Mesenchymal stem cell (in vitro differentiated cells and primary cell): ENCODE data around the gene SLC2A6.

ENCODE experiments used
- DNase-seq: peaks from one replicate; pipeline ENCODE4 v3.0.0-alpha.2; 2013
- H2AFZ ChIP-seq: one replicate; pipeline ENCODE4 v1.6.1; 2013; ENCODE audit warnings: low read depth, mild to moderate bottlenecking, control low read depth, inconsistent platforms, low read length, moderate library complexity
- H2AK5ac ChIP-seq: 2 replicates; pipeline ENCODE4 v1.6.1; 2013; ENCODE audit warnings: low read length, moderate library complexity, mild to moderate bottlenecking, inconsistent platforms; ENCODE audit not compliant: severe bottlenecking
- H2BK120ac ChIP-seq: one replicate; pipeline ENCODE4 v1.6.1; 2013; ENCODE audit warnings: low read depth, mild to moderate bottlenecking, inconsistent platforms, low read length, moderate library complexity
- H2BK12ac ChIP-seq, 2 experiments: one replicate each; pipeline ENCODE4 v1.6.1; 2013; ENCODE audit warnings: inconsistent platforms in 2 of 2, low read length in 2 of 2, mild to moderate bottlenecking in 2 of 2, moderate library complexity in 2 of 2, control low read depth in 1 of 2
- H2BK15ac ChIP-seq: one replicate; pipeline ENCODE4 v1.6.1; 2013; ENCODE audit warnings: mild to moderate bottlenecking, low read depth, inconsistent platforms; ENCODE audit not compliant: poor library complexity, severe bottlenecking
- H2BK5ac ChIP-seq: 2 replicates; pipeline ENCODE4 v1.6.1; 2013; ENCODE audit warnings: low read depth, mild to moderate bottlenecking, low read length, control low read depth, inconsistent platforms; ENCODE audit not compliant: poor library complexity, severe bottlenecking
- H3K14ac ChIP-seq, 2 experiments: one replicate each; pipeline ENCODE4 v1.6.1; 2013; ENCODE audit warnings: inconsistent platforms in 2 of 2, low read length in 2 of 2, control low read depth in 1 of 2, mild to moderate bottlenecking in 1 of 2, moderate library complexity in 1 of 2
- H3K18ac ChIP-seq, 2 experiments: one replicate each; pipeline ENCODE4 v1.6.1; 2013; ENCODE audit warnings: inconsistent platforms in 2 of 2, low read length in 2 of 2, control low read depth in 1 of 2, low read depth in 1 of 2, mild to moderate bottlenecking in 1 of 2
- H3K23ac ChIP-seq, 2 experiments: one replicate each; pipeline ENCODE4 v1.6.1; 2013; ENCODE audit warnings: inconsistent platforms in 2 of 2, low read length in 2 of 2, mild to moderate bottlenecking in 2 of 2, moderate library complexity in 2 of 2, control low read depth in 1 of 2
- H3K27ac ChIP-seq: 2 replicates; pipeline ENCODE4 v1.5.1; 2013; ENCODE audit warnings: mild to moderate bottlenecking, moderate library complexity, low read length, control low read depth, inconsistent platforms; ENCODE audit not compliant: poor library complexity, severe bottlenecking
- H3K27me3 ChIP-seq, 2 experiments: 2 replicates each; pipeline versions ENCODE4 v1.6.1 to v1.7.0; 2013; ENCODE audit warnings: low read length in 2 of 2, mild to moderate bottlenecking in 2 of 2, moderate library complexity in 2 of 2, control low read depth in 1 of 2, inconsistent platforms in 1 of 2; ENCODE audit not compliant: control insufficient read depth in 1 of 2, insufficient read depth in 1 of 2
- H3K36me3 ChIP-seq, 2 experiments: 2 replicates each; pipeline versions ENCODE4 v1.6.1 to v1.7.0; 2013; ENCODE audit warnings: low read length in 2 of 2, control low read depth in 1 of 2, inconsistent platforms in 1 of 2, low read depth in 1 of 2, mild to moderate bottlenecking in 1 of 2; ENCODE audit not compliant: insufficient read depth in 2 of 2, control insufficient read depth in 1 of 2
- H3K4ac ChIP-seq, 2 experiments: one replicate each; pipeline ENCODE4 v1.6.1; 2013; ENCODE audit warnings: inconsistent platforms in 2 of 2, low read length in 2 of 2, mild to moderate bottlenecking in 2 of 2, moderate library complexity in 2 of 2, control low read depth in 1 of 2, low read depth in 1 of 2
- H3K4me1 ChIP-seq: 2 replicates; pipeline ENCODE4 v1.6.1; 2013; ENCODE audit warnings: low read depth, low read length, control low read depth; ENCODE audit not compliant: control insufficient read depth, insufficient read depth
- H3K4me2 ChIP-seq: 2 replicates; pipeline ENCODE4 v1.6.1; 2013; ENCODE audit warnings: low read length, mild to moderate bottlenecking, inconsistent platforms; ENCODE audit not compliant: poor library complexity, severe bottlenecking
- H3K4me3 ChIP-seq, 2 experiments: 2 replicates each; pipeline versions ENCODE4 v1.5.1 to v1.7.0; 2013; ENCODE audit warnings: low read length in 2 of 2, mild to moderate bottlenecking in 2 of 2, control low read depth in 1 of 2, low read depth in 1 of 2; ENCODE audit not compliant: insufficient read depth in 1 of 2
- H3K79me1 ChIP-seq: replicated peaks from 2 replicates; pipeline ENCODE4 v1.6.1; 2013; ENCODE audit warnings: mild to moderate bottlenecking, control low read depth, low read length, inconsistent platforms; ENCODE audit not compliant: poor library complexity, severe bottlenecking
- H3K9ac ChIP-seq: 2 replicates; pipeline ENCODE4 v1.7.0; 2013; ENCODE audit warnings: mild to moderate bottlenecking, low read length, moderate library complexity
- H3K9me3 ChIP-seq: 2 replicates; pipeline ENCODE4 v1.7.0; 2013; ENCODE audit warnings: mild to moderate bottlenecking, low read length; ENCODE audit not compliant: control insufficient read depth
- H4K8ac ChIP-seq: one replicate; pipeline ENCODE4 v1.6.1; 2013; ENCODE audit warnings: inconsistent platforms, mild to moderate bottlenecking, low read length, moderate library complexity
- H4K91ac ChIP-seq: one replicate; pipeline ENCODE4 v1.6.1; 2013; ENCODE audit warnings: mild to moderate bottlenecking, low read length, inconsistent platforms
- WGBS: methylation state at CpG from one replicate; pipeline ENCODE4 v1.1.7; 2013; ENCODE audit warnings: mixed read lengths; 5-methylcytosine and 5-hydroxymethylcytosine counted together

The SLC2A6 gene

DNA sequence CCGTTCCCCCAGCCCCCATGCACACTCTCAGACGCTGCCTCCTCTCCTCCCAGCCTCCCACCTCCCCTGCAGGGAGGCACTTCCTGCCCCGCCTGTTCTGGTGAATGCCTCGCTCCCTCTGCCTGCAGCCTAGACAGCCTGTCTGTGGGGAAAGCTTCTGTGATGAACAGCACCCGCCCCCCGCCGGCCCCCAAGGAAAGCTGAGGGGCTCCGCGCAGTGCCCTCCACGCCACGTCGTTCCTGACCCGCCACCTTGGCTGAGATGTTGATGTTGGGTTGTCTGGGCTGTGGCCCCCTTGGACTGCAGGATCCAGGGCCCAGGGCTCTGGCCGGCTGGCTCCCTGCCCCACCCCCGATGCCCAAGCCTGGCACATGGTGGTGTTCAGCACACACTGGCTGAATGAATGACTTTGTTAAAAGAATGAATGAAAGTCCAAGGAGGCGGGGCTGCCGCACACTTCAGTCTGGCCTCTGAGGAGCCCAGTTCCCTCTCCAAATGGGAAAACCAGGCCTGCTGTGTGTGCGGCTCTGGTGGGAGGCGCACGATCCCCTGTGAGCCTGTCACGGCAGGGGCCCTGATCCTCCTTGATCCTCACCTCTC, 47.9 kb upstream of the SLC2A6 start:
- no peaks in the 10 kb centered on the region for H3K79me1 ChIP-seq
- WGBS: 33% methylated on average over 20 of the region's 21 CpGs
- DNase-seq: peak; percentile 23
- H4K8ac ChIP-seq: no peak overlapping the region
- no peak overlapping the region for H2BK120ac ChIP-seq
- H2AFZ ChIP-seq: peak overlapping the region; percentile 48
- peak overlapping the region; percentile 53 for H3K4me2 ChIP-seq
- H3K36me3 ChIP-seq: no peaks in the 10 kb centered on the region
- H2AK5ac ChIP-seq: no peak overlapping the region
- H3K14ac ChIP-seq: peak overlapping the region in 1 of 2 experiments; percentile 35
- H3K4me1 ChIP-seq: peaks cover 31% of the 10 kb centered on the region
- no peak overlapping the region for H3K23ac ChIP-seq
- H2BK5ac ChIP-seq: no peak overlapping the region
- no peak overlapping the region for H2BK15ac ChIP-seq
- no peak overlapping the region for H3K4me3 ChIP-seq
- H3K27ac ChIP-seq: no peak overlapping the region
- H2BK12ac ChIP-seq: peak overlapping the region in 1 of 2 experiments; percentile 37
- H3K9ac ChIP-seq: no peak overlapping the region
- H3K18ac ChIP-seq: peak overlapping the region in 1 of 2 experiments; percentile 46
- H3K9me3 ChIP-seq: no peaks in the 10 kb centered on the region
- H3K4ac ChIP-seq: no peak overlapping the region
- H3K27me3 ChIP-seq: peaks cover 79 to 87% of the 10 kb centered on the region in 2 experiments
- H4K91ac ChIP-seq: no peak overlapping the region

DNA sequence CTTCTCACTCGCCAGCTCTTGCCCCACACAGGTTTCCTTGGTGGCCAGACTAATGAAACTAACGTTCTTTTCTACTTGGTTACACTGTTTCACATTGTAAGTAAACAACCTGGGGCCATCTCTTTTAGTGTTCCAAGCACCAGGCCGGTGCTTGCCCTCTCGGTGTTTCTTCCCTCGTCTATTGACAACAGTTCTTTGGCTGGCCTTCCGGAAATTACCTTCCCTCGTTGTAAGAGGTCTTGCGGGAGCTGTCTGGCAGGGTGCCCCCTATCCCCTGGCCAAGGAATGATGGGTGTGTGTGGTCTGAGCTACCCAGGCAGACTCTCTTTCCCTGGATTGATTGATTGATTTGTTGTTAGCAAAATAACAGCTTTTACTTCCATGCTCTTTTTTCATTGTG, 46.8 kb upstream of the SLC2A6 start:
- H3K9me3 ChIP-seq: no peaks in the 10 kb centered on the region
- no peak overlapping the region for H4K91ac ChIP-seq
- no peak overlapping the region for H3K27ac ChIP-seq
- H3K23ac ChIP-seq: no peak overlapping the region
- H2BK120ac ChIP-seq: peak overlapping the region; percentile 36
- H3K27me3 ChIP-seq: peaks cover 77 to 81% of the 10 kb centered on the region in 2 experiments
- no peak overlapping the region for H2AFZ ChIP-seq
- H3K79me1 ChIP-seq: no peaks in the 10 kb centered on the region
- no peak overlapping the region for H2BK15ac ChIP-seq
- H3K4ac ChIP-seq: no peak overlapping the region
- no peak overlapping the region for H3K18ac ChIP-seq
- DNase-seq: no peak
- H2BK5ac ChIP-seq: no peak overlapping the region
- no peak overlapping the region for H2BK12ac ChIP-seq
- no peak overlapping the region for H4K8ac ChIP-seq
- H3K9ac ChIP-seq: no peak overlapping the region
- no peak overlapping the region for H3K4me3 ChIP-seq
- H3K4me2 ChIP-seq: no peak overlapping the region
- peaks cover 32% of the 10 kb centered on the region for H3K4me1 ChIP-seq
- H2AK5ac ChIP-seq: no peak overlapping the region
- no peaks in the 10 kb centered on the region for H3K36me3 ChIP-seq
- no peak overlapping the region for H3K14ac ChIP-seq
- 78% methylated on average over 8 of the region's 8 CpGs for WGBS

DNA sequence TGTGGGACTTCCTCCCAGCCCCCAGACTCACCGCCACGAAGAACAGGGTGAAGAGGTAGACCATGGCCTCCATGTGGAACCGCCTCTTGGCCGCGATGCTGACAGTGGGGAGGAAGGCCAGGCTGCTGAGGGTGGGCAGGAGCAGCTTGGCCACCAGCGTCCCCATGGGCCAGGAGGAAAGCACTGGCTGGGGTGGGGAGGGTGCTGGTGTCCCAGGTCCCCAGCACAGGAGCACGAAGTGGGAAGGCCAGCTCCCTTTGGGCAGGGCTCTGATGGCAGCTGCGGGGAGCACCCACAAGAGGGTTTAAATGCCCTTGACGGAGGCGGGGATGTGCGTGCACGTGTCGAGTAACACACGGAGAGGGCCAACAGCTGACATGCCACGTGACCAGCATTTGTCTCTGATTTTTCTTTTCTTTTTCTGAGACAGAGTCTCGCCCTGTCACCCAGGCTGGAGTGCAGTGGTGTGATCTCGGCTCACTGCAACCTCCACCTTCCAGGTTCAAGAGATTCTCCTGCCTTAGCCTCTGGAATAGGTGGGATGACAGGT, 45.9 kb upstream of the SLC2A6 start, which contains the start of gene MYMK:
MYMK (minus strand) TSS at position 281 of the 550 bp plus-strand sequence; CDS start at position 166, 115 bp downstream.
- 91% methylated on average over 16 of the region's 17 CpGs for WGBS
- Histone ChIP-seq H2BK15ac (no peak within 1 kb of the TSS), H4K8ac (no peak within 1 kb of the TSS), H2BK5ac (no peak within 1 kb of the TSS), H2AK5ac (no peak within 1 kb of the TSS), H3K9ac (no peak within 1 kb of the TSS), H3K4ac (no peak within 1 kb of the TSS), H3K27ac (no peak within 1 kb of the TSS), H2BK12ac (no peak within 1 kb of the TSS), H3K9me3 (no peaks in the 10 kb centered on the region), H3K18ac (no peak within 1 kb of the TSS), H3K23ac (no peak within 1 kb of the TSS), H3K79me1 (no peaks in the 10 kb centered on the region), H3K36me3 (no peaks in the 10 kb centered on the region), H2BK120ac (peak within 1 kb of the TSS; percentile 36), H3K4me2 (no peak within 1 kb of the TSS), H3K4me1 (peaks cover 32% of the 10 kb centered on the region), H3K27me3 (peaks cover 76 to 81% of the 10 kb centered on the region in 2 experiments), H3K4me3 (no peak within 1 kb of the TSS), H2AFZ (no peak within 1 kb of the TSS), H4K91ac (peak within 1 kb of the TSS; percentile 44), H3K14ac (peak within 1 kb of the TSS in 1 of 2 experiments; percentile 49)
- DNase-seq: no peak

DNA sequence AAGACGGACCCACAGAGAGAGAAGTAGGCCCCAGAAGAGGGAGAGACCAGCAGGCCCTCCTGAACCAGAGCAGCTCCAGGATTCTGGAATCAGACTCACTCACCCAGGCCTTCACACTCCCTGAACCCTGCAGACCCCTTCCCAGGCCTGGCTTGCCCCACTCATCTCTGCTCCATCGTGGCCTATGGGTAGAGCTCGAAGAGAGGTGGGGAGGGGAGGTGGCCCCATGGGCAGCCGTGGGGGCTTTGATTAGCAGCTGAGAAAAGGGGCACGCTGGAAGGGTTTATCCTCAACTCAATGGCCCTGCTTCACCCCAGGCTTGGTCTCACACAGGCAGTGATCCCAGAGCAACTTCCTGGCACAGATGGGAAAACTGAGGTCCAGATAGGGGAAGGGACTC, 45.2 kb upstream of the SLC2A6 start:
- Histone ChIP-seq H4K91ac (no peak overlapping the region), H3K18ac (no peak overlapping the region), H3K9me3 (no peaks in the 10 kb centered on the region), H3K79me1 (no peaks in the 10 kb centered on the region), H3K23ac (no peak overlapping the region), H3K4me3 (no peak overlapping the region), H2BK5ac (no peak overlapping the region), H2BK120ac (no peak overlapping the region), H2BK15ac (no peak overlapping the region), H3K27ac (no peak overlapping the region), H3K4me1 (peaks cover 32% of the 10 kb centered on the region), H2AK5ac (no peak overlapping the region), H3K4me2 (no peak overlapping the region), H3K27me3 (peaks cover 70 to 77% of the 10 kb centered on the region in 2 experiments), H4K8ac (no peak overlapping the region), H2AFZ (no peak overlapping the region), H3K4ac (no peak overlapping the region), H3K9ac (no peak overlapping the region), H3K36me3 (no peaks in the 10 kb centered on the region), H3K14ac (no peak overlapping the region), H2BK12ac (no peak overlapping the region)
- WGBS: 80% methylated on average over 4 of the region's 5 CpGs
- DNase-seq: no peak
